GM12878 (cell line): Measurements from ENCODE around the gene EIF2S1. TPM values are rescaled to one million over a fixed set of nuclear protein-coding genes. Genes with fewer than 3 reads are reported as not detected.

Source experiments
- ATAC-seq: fragments of 200-7000 bp; cut with Tn5 transposase; 3 replicates; pipeline ENCODE4 v1.9.1; 2020; ENCODE audit warnings: mild to moderate bottlenecking, moderate library complexity
- BruUV-seq: library from RNA; stranded (reverse); fragments of 400-500 nt; replicated peaks from 2 replicates; lab custom pipeline; 2021; lab: Mats Ljungman, UMichigan
- CTCF ChIA-PET: fragments of 300-600 bp; sonication (Branson Sonifier 250); formaldehyde crosslinking; extraction: SDS; loops from one replicate; lab custom pipeline; 2021; ENCODE audit warnings: inconsistent platforms; lab: Yijun Ruan, JAX
- POLR2A ChIA-PET: fragments of 350-600 bp; formaldehyde crosslinking; extraction: SDS; loops from one replicate; lab custom pipeline; 2021; ENCODE audit warnings: inconsistent platforms; lab: Charles Lee
- RAD21 ChIA-PET: fragments of 300-600 bp; sonication (Branson Sonifier 250); formaldehyde crosslinking; loops from one replicate; lab custom pipeline; 2023; ENCODE audit warnings: antibody characterized with exemption; ENCODE audit not compliant: unreplicated experiment; lab: Charles Lee
- SMC1A ChIA-PET: fragments of 300-600 bp; sonication (Branson Sonifier 250); formaldehyde crosslinking; loops from one replicate; lab custom pipeline; 2023; ENCODE audit not compliant: unreplicated experiment, uncharacterized antibody; lab: Charles Lee
- DNase-seq: peaks from one replicate; pipeline ENCODE4 v3.0.0-alpha.2; 2011; ENCODE audit warnings: low read depth, low spot score
- FAIRE-seq: peaks from 3 replicates; lab custom pipeline; 2011; peaks lifted over from hg19 to GRCh38; lab: Jason Lieb, UNC
- H2AFZ ChIP-seq: 2 replicates; pipeline ENCODE4 v1.6.0; 2011; ENCODE audit warnings: low read depth, low read length, control low read depth; ENCODE audit not compliant: control insufficient read depth
- H3K27ac ChIP-seq: 2 replicates; pipeline ENCODE4 v1.5.1; 2011; ENCODE audit warnings: control low read depth; ENCODE audit not compliant: control insufficient read depth, insufficient read depth
- H3K27me3 ChIP-seq, 2 experiments: replicated peaks in 1 of 2; 2 replicates each; pipeline versions ENCODE4 v1.6.0 to v1.6.1; 2011; ENCODE audit warnings: low read length in 1 of 2; ENCODE audit not compliant: control insufficient read depth in 2 of 2, insufficient read depth in 2 of 2
- H3K36me3 ChIP-seq, 2 experiments: 2 replicates each; pipeline ENCODE4 v1.5.1; 2011; ENCODE audit warnings: low read length in 1 of 2; ENCODE audit not compliant: control insufficient read depth in 2 of 2, insufficient read depth in 2 of 2
- H3K4me1 ChIP-seq: 2 replicates; pipeline ENCODE4 v1.6.1; 2011; ENCODE audit warnings: mild to moderate bottlenecking, low read length, moderate library complexity, mixed read lengths; ENCODE audit not compliant: control insufficient read depth, insufficient read depth
- H3K4me2 ChIP-seq: 2 replicates; pipeline ENCODE4 v1.6.0; 2011; ENCODE audit warnings: control low read depth; ENCODE audit not compliant: control insufficient read depth, insufficient read depth
- H3K4me3 ChIP-seq: fragments of 200-600 bp; sonication (generic); 2 replicates; pipeline ENCODE4 v1.5.1; 2016
- H3K79me2 ChIP-seq: 2 replicates; pipeline ENCODE4 v1.6.0; 2011; ENCODE audit warnings: low read length; ENCODE audit not compliant: control insufficient read depth, insufficient read depth
- H3K9ac ChIP-seq: 2 replicates; pipeline ENCODE4 v1.8.0; 2011; ENCODE audit warnings: low read length, control low read depth, mixed read lengths; ENCODE audit not compliant: control insufficient read depth, insufficient read depth
- H3K9me3 ChIP-seq: replicated peaks from 3 replicates; pipeline ENCODE4 v1.5.1; 2011; ENCODE audit warnings: mild to moderate bottlenecking, low read length; ENCODE audit not compliant: control insufficient read depth, insufficient read depth
- H4K20me1 ChIP-seq: 2 replicates; pipeline ENCODE4 v1.6.0; 2011; ENCODE audit not compliant: control insufficient read depth, insufficient read depth
- ATF7 ChIP-seq: fragments of 450-650 bp; IDR thresholded peaks from 2 replicates; pipeline ENCODE4 v1.6.1; 2016; ENCODE audit warnings: low read depth, mild to moderate bottlenecking
- CHD2 ChIP-seq: IDR thresholded peaks from 2 replicates; pipeline ENCODE4 v1.6.1; 2011; ENCODE audit warnings: low read depth, low read length, improper control_type of control experiment, borderline replicate concordance
- ELK1 ChIP-seq: IDR thresholded peaks from 2 replicates; pipeline ENCODE4 v1.6.1; 2012; ENCODE audit warnings: low read depth, low read length, improper control_type of control experiment
- IKZF1 ChIP-seq: fragments of 450-650 bp; conservative IDR thresholded peaks from 2 replicates; pipeline ENCODE4 v1.6.1; 2017; ENCODE audit warnings: antibody characterized with exemption, mild to moderate bottlenecking
- POLR2AphosphoS2 ChIP-seq: IDR thresholded peaks from 2 replicates; pipeline ENCODE4 v1.6.1; 2011; ENCODE audit warnings: low read depth, mild to moderate bottlenecking, low read length, improper control_type of control experiment, moderate library complexity
- REST ChIP-seq: IDR thresholded peaks from 2 replicates; pipeline ENCODE4 v1.6.1; 2012; ENCODE audit warnings: mild to moderate bottlenecking, low read depth, low read length
- STAT3 ChIP-seq: IDR thresholded peaks from 2 replicates; pipeline ENCODE4 v1.6.1; 2011; ENCODE audit warnings: low read depth, low read length, improper control_type of control experiment
- WGBS: methylation state at CpG from one replicate; pipeline ENCODE4 v1.1.6; 2016; ENCODE audit warnings: low lambda C conversion rate; ENCODE audit not compliant: insufficient replicate concordance, insufficient coverage; ENCODE audit errors: missing lambda C conversion rate; 5-methylcytosine and 5-hydroxymethylcytosine counted together
- in situ Hi-C: fragments of 300-500 bp; cut with MboI; formaldehyde crosslinking; loops from 9 replicates; pipeline ENCODE4 v1.14.3; 2018; ENCODE audit warnings: mixed read lengths
- intact Hi-C: fragments of 100-400 bp; cut with micrococcal nuclease; formaldehyde crosslinking; loops from one replicate; pipeline ENCODE4 v1.14.2; 2022; ENCODE audit not compliant: unreplicated experiment
- polyA plus RNA-seq, 11 experiments: library from polyadenylated mRNA; depleted of rRNA in 4 of 11; unstranded in 6 of 11; stranded (reverse) in 5 of 11; fragments of >200 nt; fragmentation: Nextera tagmentation in 4 of 11; fragmentation: Illumina TruSeq in 1 of 11; extraction: Ambion mirVana in 4 of 11; extraction: Trizol in 1 of 11; gene quantifications; 1 replicate in 1 of 11; 2 replicates in 10 of 11; pipeline versions ENCODE4 v1.2.1 to v1.2.3, GENCODE V29; 2011 to 2016; ENCODE audit warnings: inconsistent platforms in 2 of 11, missing spikeins in 2 of 11, low read depth in 1 of 11
- total RNA-seq, 4 experiments: library from RNA; depleted of rRNA in 3 of 4; stranded (reverse); fragments of >200 nt in 3 of 4; fragmentation: Illumina TruSeq in 1 of 4; extraction: Trizol in 1 of 4; gene quantifications; 2 replicates each; pipeline versions ENCODE4 v1.2.1 to v1.2.3, GENCODE V29; 2013 to 2021

EIF2S1 gene
- total and polyA plus RNA-seq, 10 of the 15 experiments (the other 5 are each of a cell fraction or from before 2014, with no cell fraction given) = 155 to 563 (median 262) TPM

- no peak overlapping the region for H3K27ac ChIP-seq
- H3K79me2 ChIP-seq = peaks cover 56% of the 10 kb centered on the region
- H3K4me3 ChIP-seq = peak overlapping the region; percentile 91
- POLR2A ChIA-PET = interaction anchor here (0.9 kb wide), 1 partner anchor 64 kb away, joined by 3 read pairs; no protein-coding TSS in a partner anchor
- peaks cover 4% of the 10 kb centered on the region; the same call in 1 of the 2 replicates for H3K4me1 ChIP-seq
- H2AFZ ChIP-seq = no peak overlapping the region
- no peaks in the 10 kb centered on the region for H3K9me3 ChIP-seq
- H4K20me1 ChIP-seq = no peaks in the 10 kb centered on the region
- 81% methylated on average over 9 of the region's 9 CpGs for WGBS
- H3K36me3 ChIP-seq = no peaks in the 10 kb centered on the region
- no TSS peak for BruUV-seq
- in situ Hi-C loops = loop anchor here (10.0 kb wide), 1 partner anchor 853 kb away; the partner anchor contains the start of gene GPHN
- H3K9ac ChIP-seq = no peak overlapping the region
- DNase-seq = no peak
- TF ChIP-seq STAT3 (no peak), ELK1 (no peak), POLR2AphosphoS2 (no peak), CHD2 (no peak), REST (no peak), IKZF1 (no peak), ATF7 (no peak)
- TF ChIP-seq, all 136 proteins: peak for 0
- ChIA-PET SMC1A (interaction anchor here (1.1 kb wide), 1 partner anchor 15 kb away, joined by 3 read pairs; no protein-coding TSS in a partner anchor), CTCF (interaction anchor here (1.0 to 1.7 kb wide), 5 partner anchors 10 to 75 kb away, joined by 3 to 7 read pairs (median 3); no protein-coding TSS in a partner anchor), RAD21 (interaction anchor here (0.7 kb wide), 1 partner anchor 309 kb away, joined by 3 read pairs; no protein-coding TSS in a partner anchor)
- FAIRE-seq = no peak
- no peak for ATAC-seq
- intact Hi-C loops = no loop called here
- Histone ChIP-seq H3K27me3 (no peaks in the 10 kb centered on the region), H3K4me2 (peak overlapping the region; percentile 74)
These were observed 2.2 kb upstream of the EIF2S1 start for GRCh38 chr14:67357969-67358354.
